Loucy (cell line): ENCODE results near the gene XG.
"Not testable (repeated sequence)": the region's sequence is repeated elsewhere in the genome, so short reads cannot be mapped to it uniquely, and the experiment has no call there.

Experiments used
- H2AFZ ChIP-seq: fragments of 200-600 bp; sonication (generic); 2 replicates; pipeline ENCODE4 v1.6.0; 2016; ENCODE audit warnings: antibody characterized with exemption, mild to moderate bottlenecking, low read length, moderate library complexity
- H3F3A ChIP-seq: fragments of 200-600 bp; 2 replicates; pipeline ENCODE4 v1.6.0; 2016; ENCODE audit warnings: antibody characterized with exemption, low read depth, mild to moderate bottlenecking
- H3K27me3 ChIP-seq: fragments of 200-600 bp; sonication (generic); 2 replicates; pipeline ENCODE4 v1.6.1; 2014; ENCODE audit warnings: low read length, mild to moderate bottlenecking; ENCODE audit not compliant: insufficient read depth, poor library complexity, severe bottlenecking
- H3K36me3 ChIP-seq: fragments of 200-600 bp; sonication (generic); 2 replicates; pipeline ENCODE4 v1.6.1; 2016; ENCODE audit warnings: low read length; ENCODE audit not compliant: insufficient read depth
- H3K4me1 ChIP-seq: fragments of 200-600 bp; sonication (generic); 2 replicates; pipeline ENCODE4 v1.5.1; 2014; ENCODE audit warnings: low read length, mild to moderate bottlenecking; ENCODE audit not compliant: insufficient read depth, poor library complexity, severe bottlenecking
- H3K4me2 ChIP-seq: fragments of 200-600 bp; sonication (generic); 2 replicates; pipeline ENCODE4 v1.6.0; 2014; ENCODE audit warnings: antibody characterized with exemption, low read length, low read depth, mild to moderate bottlenecking; ENCODE audit not compliant: poor library complexity, severe bottlenecking
- H3K4me3 ChIP-seq: fragments of 200-600 bp; sonication (generic); 2 replicates; pipeline ENCODE4 v1.5.1; 2014; ENCODE audit warnings: low read length, mild to moderate bottlenecking, mixed read lengths; ENCODE audit not compliant: poor library complexity, severe bottlenecking
- H3K79me2 ChIP-seq: fragments of 200-600 bp; sonication (generic); 2 replicates; pipeline ENCODE4 v1.6.1; 2014; ENCODE audit warnings: low read length; ENCODE audit not compliant: insufficient read depth
- H3K9ac ChIP-seq: fragments of 200-600 bp; sonication (generic); 2 replicates; pipeline ENCODE4 v1.6.0; 2014; ENCODE audit warnings: mild to moderate bottlenecking, low read depth, low read length, moderate library complexity; ENCODE audit not compliant: poor library complexity, severe bottlenecking
- H3K9me2 ChIP-seq: fragments of 200-600 bp; sonication (generic); replicated peaks from 2 replicates; pipeline ENCODE4 v1.6.1; 2016; ENCODE audit warnings: low read depth, low read length, mixed read lengths
- H3K9me3 ChIP-seq: fragments of 200-600 bp; sonication (generic); 2 replicates; pipeline ENCODE4 v1.6.1; 2014; ENCODE audit warnings: mild to moderate bottlenecking, antibody characterized with exemption, low read length, low read depth; ENCODE audit not compliant: insufficient read depth
- H4K20me1 ChIP-seq: fragments of 200-600 bp; sonication (generic); 2 replicates; pipeline ENCODE4 v1.6.0; 2014; ENCODE audit warnings: antibody characterized with exemption, low read length, mild to moderate bottlenecking; ENCODE audit not compliant: insufficient read depth, poor library complexity, severe bottlenecking
- CTCF ChIP-seq: fragments of 200-600 bp; sonication (generic); conservative IDR thresholded peaks from 2 replicates; pipeline ENCODE4 v1.5.1; 2014; ENCODE audit warnings: mild to moderate bottlenecking, antibody characterized with exemption, low read length
- EZH2phosphoT487 ChIP-seq: fragments of 200-600 bp; IDR thresholded peaks from 2 replicates; pipeline ENCODE4 v1.6.1; 2018; ENCODE audit warnings: antibody characterized with exemption, mild to moderate bottlenecking, moderate library complexity, borderline replicate concordance

The XG gene

GRCh38 chrX:2799369-2799768 lies 47.5 kb downstream of the XG start:
- Histone ChIP-seq H3K4me2 (no peak overlapping the region), H4K20me1 (no peaks in the 10 kb centered on the region), H3K4me3 (no peak overlapping the region)

GRCh38 chrX:2799980-2800379 lies 48.1 kb downstream of the XG start:
- H3F3A ChIP-seq, H3K4me2 ChIP-seq, H3K36me3 ChIP-seq, H3K79me2 ChIP-seq, H3K27me3 ChIP-seq, H2AFZ ChIP-seq, H3K4me3 ChIP-seq, H4K20me1 ChIP-seq, H3K4me1 ChIP-seq, H3K9me2 ChIP-seq, H3K9ac ChIP-seq, H3K9me3 ChIP-seq: not testable (repeated sequence)

More at GRCh38 chrX:2799369-2799768, 47.5 kb downstream of the XG start:
- H3K4me1 ChIP-seq = no peaks in the 10 kb centered on the region
- H3K9me3 ChIP-seq = no peaks in the 10 kb centered on the region
- no peaks in the 10 kb centered on the region for H3F3A ChIP-seq
- H3K36me3 ChIP-seq = no peaks in the 10 kb centered on the region
- H3K79me2 ChIP-seq = no peaks in the 10 kb centered on the region
- H2AFZ ChIP-seq = no peak overlapping the region
- H3K9ac ChIP-seq = no peak overlapping the region
- H3K27me3 ChIP-seq = no peaks in the 10 kb centered on the region
- TF ChIP-seq CTCF = no peak
- no peak for TF ChIP-seq EZH2phosphoT487
- H3K9me2 ChIP-seq = no peaks in the 10 kb centered on the region

- no peaks in the 10 kb centered on the region for H3K9me2 ChIP-seq
- no peaks in the 10 kb centered on the region for H4K20me1 ChIP-seq
- H3K4me3 ChIP-seq = no peak overlapping the region
- no peak overlapping the region for H3K9ac ChIP-seq
- no peaks in the 10 kb centered on the region for H3K9me3 ChIP-seq
- H3K4me2 ChIP-seq = no peak overlapping the region
- no peaks in the 10 kb centered on the region for H3F3A ChIP-seq
- no peaks in the 10 kb centered on the region for H3K4me1 ChIP-seq
- H3K36me3 ChIP-seq = no peaks in the 10 kb centered on the region
- H3K27me3 ChIP-seq = no peaks in the 10 kb centered on the region
- TF ChIP-seq EZH2phosphoT487 = no peak
- no peak for TF ChIP-seq CTCF
- H2AFZ ChIP-seq = no peak overlapping the region
- no peaks in the 10 kb centered on the region for H3K79me2 ChIP-seq
Observed at GRCh38 chrX:2801223-2801622, 49.4 kb downstream of the XG start.

- H3K27me3 ChIP-seq, H3K79me2 ChIP-seq, H4K20me1 ChIP-seq, H3K4me2 ChIP-seq, H3K4me3 ChIP-seq, H3K4me1 ChIP-seq, H2AFZ ChIP-seq, H3K9me3 ChIP-seq, H3K36me3 ChIP-seq, H3K9me2 ChIP-seq, H3K9ac ChIP-seq, H3F3A ChIP-seq: not testable (repeated sequence)
Observed at GRCh38 chrX:2802376-2803090, 50.7 kb downstream of the XG start.

- not testable (repeated sequence) for H2AFZ ChIP-seq, H3K36me3 ChIP-seq, H3K9ac ChIP-seq, H3K4me2 ChIP-seq, H3K9me3 ChIP-seq, H3K79me2 ChIP-seq, H4K20me1 ChIP-seq, H3K27me3 ChIP-seq, H3K4me3 ChIP-seq, H3F3A ChIP-seq, H3K9me2 ChIP-seq, H3K4me1 ChIP-seq
Observed at GRCh38 chrX:2803486-2803885, 51.6 kb downstream of the XG start.

GRCh38 chrX:2804106-2804843 lies 52.4 kb downstream of the XG start:
- not testable (repeated sequence) for H3K9me3 ChIP-seq, H3K9me2 ChIP-seq, H2AFZ ChIP-seq, H3K9ac ChIP-seq, H3F3A ChIP-seq, H3K27me3 ChIP-seq, H4K20me1 ChIP-seq, H3K4me3 ChIP-seq, H3K36me3 ChIP-seq, H3K79me2 ChIP-seq, H3K4me2 ChIP-seq, H3K4me1 ChIP-seq
